Skeletal muscle satellite cell (primary cell): ENCODE results near the gene GAB3.
A peak's percentile ranks its signal among the peaks of the same experiment; 100 is the strongest.
"Not testable (repeated sequence)": the region's sequence is repeated elsewhere in the genome, so short reads cannot be mapped to it uniquely, and the experiment has no call there.

Experiments
- H3K27me3 ChIP-seq: 2 replicates; pipeline ENCODE4 v1.7.0; 2013; ENCODE audit warnings: low read length; ENCODE audit not compliant: control insufficient read depth, insufficient read depth
- H3K36me3 ChIP-seq: 2 replicates; pipeline ENCODE4 v1.7.0; 2013; ENCODE audit warnings: mild to moderate bottlenecking, control low read depth, low read length; ENCODE audit not compliant: insufficient read depth
- H3K4me1 ChIP-seq: 2 replicates; pipeline ENCODE4 v1.7.0; 2013; ENCODE audit warnings: low read length; ENCODE audit not compliant: control insufficient read depth, insufficient read depth
- H3K4me2 ChIP-seq: 2 replicates; pipeline ENCODE4 v1.7.0; 2013; ENCODE audit warnings: mild to moderate bottlenecking, low read length
- H3K4me3 ChIP-seq: 2 replicates; pipeline ENCODE4 v1.7.0; 2013; ENCODE audit warnings: low read length
- H3K9ac ChIP-seq: 2 replicates; pipeline ENCODE4 v1.7.0; 2013; ENCODE audit warnings: mild to moderate bottlenecking, low read depth, low read length, moderate library complexity
- H3K9me3 ChIP-seq: replicated peaks from 2 replicates; pipeline ENCODE4 v1.7.0; 2013; ENCODE audit warnings: mild to moderate bottlenecking, control low read depth, low read length

The GAB3 gene

GRCh38 chrX:154653048-154653401 is 97.9 kb downstream of the GAB3 start:
- Histone ChIP-seq H3K9ac (no peak overlapping the region), H3K36me3 (no peaks in the 10 kb centered on the region), H3K27me3 (peaks cover 4% of the 10 kb centered on the region), H3K4me3 (no peak overlapping the region), H3K4me2 (no peak overlapping the region), H3K4me1 (no peaks in the 10 kb centered on the region), H3K9me3 (no peaks in the 10 kb centered on the region)

GRCh38 chrX:154652311-154653047 is 98.4 kb downstream of the GAB3 start:
- Histone ChIP-seq H3K36me3 (no peaks in the 10 kb centered on the region), H3K27me3 (peaks cover 4% of the 10 kb centered on the region), H3K4me1 (no peaks in the 10 kb centered on the region), H3K4me2 (no peak overlapping the region), H3K9ac (no peak overlapping the region), H3K4me3 (no peak overlapping the region), H3K9me3 (no peaks in the 10 kb centered on the region)

- peaks cover 4% of the 10 kb centered on the region for H3K27me3 ChIP-seq
- no peaks in the 10 kb centered on the region for H3K4me1 ChIP-seq
- no peak overlapping the region for H3K4me3 ChIP-seq
- no peaks in the 10 kb centered on the region for H3K9me3 ChIP-seq
- H3K9ac ChIP-seq = no peak overlapping the region
- H3K4me2 ChIP-seq = peak overlapping the region; percentile 33
- no peaks in the 10 kb centered on the region for H3K36me3 ChIP-seq
Observed at GRCh38 chrX:154650221-154650510, 100.7 kb downstream of the GAB3 start.

GRCh38 chrX:154649503-154650220 is 101.2 kb downstream of the GAB3 start:
- H3K36me3 ChIP-seq = no peaks in the 10 kb centered on the region
- H3K4me2 ChIP-seq = peak overlapping the region; percentile 33
- H3K27me3 ChIP-seq = peaks cover 4% of the 10 kb centered on the region
- H3K4me1 ChIP-seq = no peaks in the 10 kb centered on the region
- H3K9ac ChIP-seq = no peak overlapping the region
- no peak overlapping the region for H3K4me3 ChIP-seq
- H3K9me3 ChIP-seq = no peaks in the 10 kb centered on the region

- Histone ChIP-seq H3K4me2 (no peak overlapping the region), H3K9me3 (no peaks in the 10 kb centered on the region), H3K36me3 (no peaks in the 10 kb centered on the region), H3K27me3 (peaks cover 4% of the 10 kb centered on the region), H3K4me3 (no peak overlapping the region), H3K4me1 (no peaks in the 10 kb centered on the region), H3K9ac (no peak overlapping the region)
Observed at GRCh38 chrX:154648931-154649330, 101.9 kb downstream of the GAB3 start.

GRCh38 chrX:154645745-154646378 is 105.0 kb downstream of the GAB3 start:
- not testable (repeated sequence) for H3K36me3 ChIP-seq, H3K9ac ChIP-seq, H3K4me1 ChIP-seq, H3K27me3 ChIP-seq, H3K4me2 ChIP-seq, H3K9me3 ChIP-seq, H3K4me3 ChIP-seq

- H3K4me2 ChIP-seq, H3K27me3 ChIP-seq, H3K36me3 ChIP-seq, H3K9me3 ChIP-seq, H3K4me1 ChIP-seq, H3K4me3 ChIP-seq, H3K9ac ChIP-seq: not testable (repeated sequence)
Observed at GRCh38 chrX:154643708-154644107, 107.2 kb downstream of the GAB3 start.

- not testable (repeated sequence) for H3K4me2 ChIP-seq, H3K27me3 ChIP-seq, H3K4me1 ChIP-seq, H3K9me3 ChIP-seq, H3K4me3 ChIP-seq, H3K36me3 ChIP-seq, H3K9ac ChIP-seq
Observed at GRCh38 chrX:154641740-154642139, 109.1 kb downstream of the GAB3 start.

GRCh38 chrX:154633661-154634060 is 117.2 kb downstream of the GAB3 start:
- H3K4me1 ChIP-seq, H3K9me3 ChIP-seq, H3K9ac ChIP-seq, H3K36me3 ChIP-seq, H3K4me2 ChIP-seq, H3K27me3 ChIP-seq, H3K4me3 ChIP-seq: not testable (repeated sequence)

GRCh38 chrX:154630949-154631348 is 119.9 kb downstream of the GAB3 start:
- not testable (repeated sequence) for H3K4me2 ChIP-seq, H3K27me3 ChIP-seq, H3K9me3 ChIP-seq, H3K36me3 ChIP-seq, H3K4me1 ChIP-seq, H3K4me3 ChIP-seq, H3K9ac ChIP-seq

GRCh38 chrX:154628960-154629359 is 121.9 kb downstream of the GAB3 start:
- H3K4me1 ChIP-seq, H3K36me3 ChIP-seq, H3K9ac ChIP-seq, H3K9me3 ChIP-seq, H3K4me3 ChIP-seq, H3K27me3 ChIP-seq, H3K4me2 ChIP-seq: not testable (repeated sequence)
